PC-3 (cell line): ENCODE data around the gene EMC8. TPM values are rescaled to one million over a fixed set of nuclear protein-coding genes. Genes with fewer than 3 reads are reported as not detected.
A peak's percentile ranks its signal among the peaks of the same experiment; 100 is the strongest.

Experiments
- ATAC-seq: fragments of 200-7000 bp; cut with Tn5 transposase; 2 replicates; pipeline ENCODE4 v1.9.1; 2020; ENCODE audit warnings: mild to moderate bottlenecking, moderate library complexity
- BruUV-seq: library from RNA; stranded (reverse); fragments of 400-500 nt; replicated peaks from 2 replicates; lab custom pipeline; 2021; lab: Mats Ljungman, UMichigan
- CTCF ChIA-PET: fragments of 300-600 bp; sonication (Branson Sonifier 250); formaldehyde crosslinking; loops from one replicate; lab custom pipeline; 2022; ENCODE audit warnings: antibody characterized with exemption; lab: Charles Lee
- POLR2A ChIA-PET: fragments of 300-600 bp; sonication (Branson Sonifier 250); formaldehyde crosslinking; loops from one replicate; lab custom pipeline; 2022; ENCODE audit warnings: antibody characterized with exemption; ENCODE audit not compliant: unreplicated experiment; lab: Charles Lee
- DNase-seq: peaks from one replicate; pipeline ENCODE4 v3.0.0-alpha.2; 2015
- H2AFZ ChIP-seq: fragments of 300-600 bp; sonication (generic); 2 replicates; pipeline ENCODE4 v1.6.0; 2016; ENCODE audit warnings: antibody characterized with exemption, low read length
- H3F3A ChIP-seq: fragments of 300-600 bp; sonication (generic); one replicate; pipeline ENCODE4 v1.6.0; 2017; ENCODE audit warnings: antibody characterized with exemption, low read length, control low read depth, mild to moderate bottlenecking; ENCODE audit not compliant: unreplicated experiment
- H3K27ac ChIP-seq: fragments of 300-600 bp; sonication (generic); 2 replicates; pipeline ENCODE4 v1.5.1; 2016; ENCODE audit warnings: mild to moderate bottlenecking, low read length
- H3K27me3 ChIP-seq: fragments of 300-600 bp; sonication (generic); 2 replicates; pipeline ENCODE4 v1.6.1; 2016; ENCODE audit warnings: low read length, mixed read lengths
- H3K36me3 ChIP-seq: fragments of 300-600 bp; sonication (generic); 2 replicates; pipeline ENCODE4 v1.6.1; 2016; ENCODE audit warnings: low read depth, mixed run types, low read length, mixed read lengths
- H3K4me1 ChIP-seq: fragments of 300-600 bp; sonication (generic); 2 replicates; pipeline ENCODE4 v1.5.1; 2016; ENCODE audit warnings: low read length; ENCODE audit not compliant: insufficient read depth
- H3K4me2 ChIP-seq: fragments of 300-600 bp; sonication (generic); 2 replicates; pipeline ENCODE4 v1.6.0; 2016; ENCODE audit warnings: low read length
- H3K4me3 ChIP-seq: fragments of 300-600 bp; sonication (generic); 2 replicates; pipeline ENCODE4 v1.5.1; 2016; ENCODE audit warnings: mild to moderate bottlenecking, low read length, mixed read lengths
- H3K79me2 ChIP-seq: fragments of 300-600 bp; sonication (generic); 2 replicates; pipeline ENCODE4 v1.6.1; 2017; ENCODE audit warnings: low read length, mixed read lengths
- H3K9ac ChIP-seq: fragments of 300-600 bp; sonication (generic); 2 replicates; pipeline ENCODE4 v1.6.0; 2016; ENCODE audit warnings: mild to moderate bottlenecking, low read length
- H3K9me2 ChIP-seq: fragments of 300-600 bp; sonication (generic); replicated peaks from 2 replicates; pipeline ENCODE4 v1.6.1; 2016; ENCODE audit warnings: mixed run types, low read length, mixed read lengths
- H3K9me3 ChIP-seq: fragments of 300-600 bp; sonication (generic); 2 replicates; pipeline ENCODE4 v1.6.1; 2016; ENCODE audit warnings: low read length, mixed read lengths
- H4K20me1 ChIP-seq: fragments of 300-600 bp; sonication (generic); 2 replicates; pipeline ENCODE4 v1.6.1; 2016; ENCODE audit warnings: low read length, mixed read lengths
- EZH2 ChIP-seq: fragments of 300-600 bp; sonication (generic); IDR thresholded peaks from one replicate; pipeline ENCODE4 v1.6.1; 2017; ENCODE audit warnings: antibody characterized with exemption, mild to moderate bottlenecking, low read length; ENCODE audit not compliant: unreplicated experiment
- EZH2phosphoT487 ChIP-seq: fragments of 300-600 bp; sonication (generic); IDR thresholded peaks from 2 replicates; pipeline ENCODE4 v1.6.1; 2018; ENCODE audit warnings: mild to moderate bottlenecking, antibody characterized with exemption, low read length, borderline replicate concordance
- intact Hi-C: fragments of 100-400 bp; cut with micrococcal nuclease; formaldehyde crosslinking; loops from 2 replicates; pipeline ENCODE4 v1.9.0; 2023
- total RNA-seq: library from RNA; depleted of rRNA; stranded (reverse); fragments of >200 nt; gene quantifications from 2 replicates; pipeline ENCODE4 v1.2.3, GENCODE V29; 2014
- TF ChIP-seq, protein P1 (sequence below): fragments of 300-600 bp; sonication (generic); conservative IDR thresholded peaks from 2 replicates; pipeline ENCODE4 v1.5.1; 2017; ENCODE audit warnings: antibody characterized with exemption, low read depth, mild to moderate bottlenecking, low read length

Gene EMC8
- total RNA-seq, 1 experiment from 2014 or later: 46.1 TPM

DNA sequence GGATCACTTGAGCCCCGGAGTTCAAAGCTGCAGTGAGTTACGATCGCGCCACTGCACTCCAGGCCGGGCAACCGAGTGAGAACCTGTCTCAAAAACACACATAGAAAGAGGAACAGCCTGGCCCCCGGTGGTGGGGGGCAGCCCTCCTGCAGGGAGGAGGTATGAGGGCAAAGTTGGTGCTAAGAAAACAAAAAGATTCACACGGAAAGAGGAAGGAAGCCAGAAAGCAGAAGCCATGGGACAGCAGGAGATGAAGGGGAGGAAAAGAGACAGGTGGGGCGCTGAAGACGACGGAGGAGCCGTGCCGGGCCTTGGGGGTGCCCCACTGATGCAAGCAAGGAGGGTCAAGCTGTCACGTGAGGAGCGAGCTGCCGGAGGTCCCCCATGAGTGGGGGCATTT is 40.2 kb downstream of the EMC8 start:
- no peak overlapping the region for H3K4me3 ChIP-seq
- no peak overlapping the region for H3K4me2 ChIP-seq
- DNase-seq: no peak
- intact Hi-C loops: no loop called here
- ATAC-seq: no peak
- H3F3A ChIP-seq: no peaks in the 10 kb centered on the region
- CTCF ChIA-PET: no interaction called here
- H2AFZ ChIP-seq: no peak overlapping the region
- H3K27ac ChIP-seq: no peak overlapping the region
- H3K79me2 ChIP-seq: no peaks in the 10 kb centered on the region
- H3K36me3 ChIP-seq: no peaks in the 10 kb centered on the region
- peaks cover 4% of the 10 kb centered on the region; the same call in 1 of the 2 replicates for H3K4me1 ChIP-seq
- BruUV-seq: no TSS peak
- H4K20me1 ChIP-seq: no peaks in the 10 kb centered on the region
- TF ChIP-seq EZH2 (no peak), EZH2phosphoT487 (no peak)
- TF ChIP-seq, protein P1, sequence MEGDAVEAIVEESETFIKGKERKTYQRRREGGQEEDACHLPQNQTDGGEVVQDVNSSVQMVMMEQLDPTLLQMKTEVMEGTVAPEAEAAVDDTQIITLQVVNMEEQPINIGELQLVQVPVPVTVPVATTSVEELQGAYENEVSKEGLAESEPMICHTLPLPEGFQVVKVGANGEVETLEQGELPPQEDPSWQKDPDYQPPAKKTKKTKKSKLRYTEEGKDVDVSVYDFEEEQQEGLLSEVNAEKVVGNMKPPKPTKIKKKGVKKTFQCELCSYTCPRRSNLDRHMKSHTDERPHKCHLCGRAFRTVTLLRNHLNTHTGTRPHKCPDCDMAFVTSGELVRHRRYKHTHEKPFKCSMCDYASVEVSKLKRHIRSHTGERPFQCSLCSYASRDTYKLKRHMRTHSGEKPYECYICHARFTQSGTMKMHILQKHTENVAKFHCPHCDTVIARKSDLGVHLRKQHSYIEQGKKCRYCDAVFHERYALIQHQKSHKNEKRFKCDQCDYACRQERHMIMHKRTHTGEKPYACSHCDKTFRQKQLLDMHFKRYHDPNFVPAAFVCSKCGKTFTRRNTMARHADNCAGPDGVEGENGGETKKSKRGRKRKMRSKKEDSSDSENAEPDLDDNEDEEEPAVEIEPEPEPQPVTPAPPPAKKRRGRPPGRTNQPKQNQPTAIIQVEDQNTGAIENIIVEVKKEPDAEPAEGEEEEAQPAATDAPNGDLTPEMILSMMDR: no peak
- no peaks in the 10 kb centered on the region for H3K9me3 ChIP-seq
- H3K27me3 ChIP-seq: no peaks in the 10 kb centered on the region
- POLR2A ChIA-PET: no interaction called here
- no peaks in the 10 kb centered on the region for H3K9me2 ChIP-seq
- no peak overlapping the region for H3K9ac ChIP-seq

DNA sequence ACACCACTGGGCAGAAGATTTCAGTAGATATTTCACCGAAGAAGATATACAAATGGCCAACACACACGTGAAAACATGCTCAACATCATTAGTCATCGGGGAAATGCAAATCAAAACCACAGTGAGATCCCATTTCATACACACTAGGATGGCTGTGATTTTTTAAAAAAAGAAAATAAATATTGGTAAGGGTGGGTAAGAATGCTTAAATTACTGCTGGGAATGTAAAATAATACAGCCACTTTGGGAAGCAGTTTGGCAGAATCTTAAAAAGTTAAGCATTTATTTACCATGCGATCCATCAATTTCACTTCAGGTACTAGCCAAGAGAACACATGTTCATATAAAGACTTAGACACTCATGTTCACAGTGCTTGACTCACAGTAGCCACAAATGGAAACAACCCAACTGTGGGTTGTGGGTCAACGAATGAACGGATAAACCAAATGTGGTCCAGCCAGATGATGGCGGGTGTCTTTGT is 42.0 kb downstream of the EMC8 start:
- no peak overlapping the region for H2AFZ ChIP-seq
- POLR2A ChIA-PET: no interaction called here
- no TSS peak for BruUV-seq

More for the DNA sequence above, 42.0 kb downstream of the EMC8 start:
- Histone ChIP-seq H3K27ac (no peak overlapping the region), H3K9me2 (no peaks in the 10 kb centered on the region), H3K4me2 (no peak overlapping the region), H3K79me2 (no peaks in the 10 kb centered on the region), H3K4me3 (no peak overlapping the region), H3K27me3 (no peaks in the 10 kb centered on the region), H3K36me3 (no peaks in the 10 kb centered on the region), H4K20me1 (no peaks in the 10 kb centered on the region), H3K4me1 (peaks cover 21% of the 10 kb centered on the region), H3F3A (no peaks in the 10 kb centered on the region), H3K9ac (no peak overlapping the region), H3K9me3 (no peaks in the 10 kb centered on the region)
- peak; percentile 21; the same call in 1 of the 2 replicates for ATAC-seq
- CTCF ChIA-PET: interaction anchor here (0.6 kb wide), 1 partner anchor 36 kb away, joined by 4 read pairs; no protein-coding TSS in a partner anchor
- DNase-seq: peak; percentile 64
- TF ChIP-seq, protein P1: no peak
- TF ChIP-seq EZH2phosphoT487 (no peak), EZH2 (no peak)
- intact Hi-C loops: no loop called here
